Fibroblast of pulmonary artery (primary cell): ENCODE measurements around the gene PHF21A.

Experiments used
- DNase-seq: peaks from one replicate; pipeline ENCODE4 v3.0.0-alpha.2; 2010; ENCODE audit warnings: low read depth
- H3K4me3 ChIP-seq: replicated peaks from 2 replicates; pipeline ENCODE4 v1.5.1; 2011; ENCODE audit warnings: low read depth, mild to moderate bottlenecking, control low read depth, low read length, moderate library complexity
- TF ChIP-seq, protein P1 (sequence below): IDR thresholded peaks from 2 replicates; pipeline ENCODE4 v1.5.1; 2011; ENCODE audit warnings: mild to moderate bottlenecking, control low read depth, low read length, inconsistent platforms; ENCODE audit errors: missing control alignments

PHF21A gene

GRCh38 chr11:45896422-45896984 is 224.8 kb downstream of the PHF21A start:
- TF ChIP-seq, protein P1, sequence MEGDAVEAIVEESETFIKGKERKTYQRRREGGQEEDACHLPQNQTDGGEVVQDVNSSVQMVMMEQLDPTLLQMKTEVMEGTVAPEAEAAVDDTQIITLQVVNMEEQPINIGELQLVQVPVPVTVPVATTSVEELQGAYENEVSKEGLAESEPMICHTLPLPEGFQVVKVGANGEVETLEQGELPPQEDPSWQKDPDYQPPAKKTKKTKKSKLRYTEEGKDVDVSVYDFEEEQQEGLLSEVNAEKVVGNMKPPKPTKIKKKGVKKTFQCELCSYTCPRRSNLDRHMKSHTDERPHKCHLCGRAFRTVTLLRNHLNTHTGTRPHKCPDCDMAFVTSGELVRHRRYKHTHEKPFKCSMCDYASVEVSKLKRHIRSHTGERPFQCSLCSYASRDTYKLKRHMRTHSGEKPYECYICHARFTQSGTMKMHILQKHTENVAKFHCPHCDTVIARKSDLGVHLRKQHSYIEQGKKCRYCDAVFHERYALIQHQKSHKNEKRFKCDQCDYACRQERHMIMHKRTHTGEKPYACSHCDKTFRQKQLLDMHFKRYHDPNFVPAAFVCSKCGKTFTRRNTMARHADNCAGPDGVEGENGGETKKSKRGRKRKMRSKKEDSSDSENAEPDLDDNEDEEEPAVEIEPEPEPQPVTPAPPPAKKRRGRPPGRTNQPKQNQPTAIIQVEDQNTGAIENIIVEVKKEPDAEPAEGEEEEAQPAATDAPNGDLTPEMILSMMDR = no peak
- no peak overlapping the region for H3K4me3 ChIP-seq
- no peak for DNase-seq

GRCh38 chr11:45895553-45896259 is 225.5 kb downstream of the PHF21A start:
- H3K4me3 ChIP-seq = no peak overlapping the region
- DNase-seq = no peak
- TF ChIP-seq, protein P1 = no peak

DNA sequence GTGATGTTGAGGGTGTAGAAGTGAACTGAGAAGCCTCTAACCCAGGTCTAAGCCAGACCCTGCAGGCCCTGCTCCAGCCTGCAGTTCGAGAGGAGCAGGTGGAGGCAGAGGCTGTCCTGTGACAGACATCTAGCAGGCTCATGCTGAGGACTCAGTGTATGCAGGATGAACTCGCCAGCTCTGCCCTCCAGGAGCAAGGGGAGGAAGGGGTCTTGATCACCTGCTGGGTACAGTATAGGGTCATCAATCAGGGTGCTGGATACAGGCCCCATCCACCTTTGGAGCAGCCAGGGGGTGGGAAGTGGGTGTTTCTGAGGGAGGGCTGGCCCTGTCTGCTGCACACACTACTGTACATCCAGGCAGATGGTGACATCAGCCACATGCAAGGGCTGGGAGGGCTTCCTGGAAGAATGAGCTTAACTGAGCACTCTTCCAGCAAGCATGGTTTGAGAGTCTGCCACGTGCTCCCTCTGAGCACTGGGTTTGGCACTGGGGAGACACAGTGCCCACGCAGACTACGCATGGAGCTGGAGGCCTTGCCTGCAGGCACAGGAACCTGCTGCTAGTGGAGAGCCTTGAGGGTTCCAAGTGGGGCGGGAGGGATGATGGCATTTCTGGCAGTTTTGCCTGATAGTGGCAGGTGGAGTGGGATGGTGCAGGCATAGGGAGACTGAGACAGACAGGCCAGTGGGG is 226.6 kb downstream of the PHF21A start:
- no peak overlapping the region for H3K4me3 ChIP-seq
- no peak for DNase-seq
- TF ChIP-seq, protein P1 = no peak

- TF ChIP-seq, protein P1 = no peak
- no peak for DNase-seq
- no peak overlapping the region for H3K4me3 ChIP-seq
Observed at GRCh38 chr11:45892856-45893255, 228.4 kb downstream of the PHF21A start.

DNA sequence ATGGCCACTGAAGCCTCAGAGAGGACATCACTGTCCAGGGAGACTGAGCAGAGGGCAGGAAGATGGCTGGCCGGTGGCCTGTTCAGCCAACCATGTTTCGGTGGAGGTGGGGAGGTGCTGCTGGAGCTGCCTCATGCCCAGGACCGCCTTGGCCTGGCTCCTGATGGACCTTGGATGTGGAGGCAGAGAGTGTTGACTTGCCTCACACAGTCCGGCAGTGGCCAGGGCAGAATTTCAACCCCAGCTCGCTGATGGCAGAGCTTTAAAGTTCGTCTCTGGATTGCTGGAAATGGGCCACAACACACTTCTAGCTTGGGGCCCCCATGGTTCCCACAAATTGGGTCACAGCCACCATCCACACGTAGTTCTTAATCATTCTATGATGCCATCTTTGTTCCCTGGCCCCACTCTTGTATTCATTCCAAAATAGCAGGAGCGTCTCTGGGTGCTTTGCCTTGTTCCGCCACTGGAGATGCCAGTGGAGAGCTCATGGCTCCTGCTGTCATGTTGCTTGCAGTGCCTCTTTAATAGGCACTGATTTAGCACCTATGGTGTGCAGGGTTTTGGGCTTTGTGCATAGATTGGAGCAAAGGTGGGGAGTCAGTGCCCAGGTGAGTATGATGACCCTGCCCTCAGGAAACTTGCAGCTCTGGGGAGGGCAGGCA is 230.2 kb downstream of the PHF21A start:
- TF ChIP-seq, protein P1 = no peak
- H3K4me3 ChIP-seq = no peak overlapping the region
- no peak for DNase-seq

DNA sequence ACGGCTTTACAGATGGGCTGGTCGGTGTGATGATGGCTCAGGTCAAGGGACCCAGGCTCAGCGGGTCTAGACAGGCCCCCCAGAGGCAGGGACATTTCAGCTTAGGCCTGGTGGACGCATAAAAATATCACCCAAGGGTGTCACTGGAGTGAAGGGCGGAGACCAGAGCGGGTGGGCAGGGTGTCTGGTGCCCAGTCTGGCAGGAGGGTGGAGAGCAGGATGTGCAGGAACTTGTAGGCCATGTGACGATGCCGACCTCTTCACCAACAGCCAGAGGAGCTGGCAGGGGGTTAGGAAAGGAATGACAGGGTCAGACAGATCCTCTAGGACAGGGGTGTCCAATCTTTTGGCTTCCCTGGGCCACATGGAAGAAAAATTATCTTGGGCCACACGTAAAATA is 231.3 kb downstream of the PHF21A start:
- no peak overlapping the region for H3K4me3 ChIP-seq
- DNase-seq = no peak
- TF ChIP-seq, protein P1 = no peak
